Lung microvascular endothelial cell (primary cell): ENCODE measurements around the gene UMODL1. TPM values are rescaled to one million over a fixed set of nuclear protein-coding genes. Genes with fewer than 3 reads are reported as not detected.
"Not testable (repeated sequence)": the region's sequence is repeated elsewhere in the genome, so short reads cannot be mapped to it uniquely, and the experiment has no call there.

Source experiments
- DNase-seq, 2 donors: peaks; one replicate each; pipeline versions ENCODE4 v3.0.0 to v3.0.0-alpha.2; 2010; ENCODE audit warnings: low read depth in 2 of 2
- total RNA-seq: library from RNA; depleted of rRNA; stranded (reverse); fragments of >200 nt; gene quantifications from 2 replicates; pipeline ENCODE4 v1.2.1, GENCODE V29; 2014

The UMODL1 gene
- total RNA-seq, 1 donor from 2014 or later: not detected

- peak in 1 of 2 donors; percentile 12 for DNase-seq
Observed at GRCh38 chr21:42162831-42163510, 91.9 kb downstream of the UMODL1 start.

DNA sequence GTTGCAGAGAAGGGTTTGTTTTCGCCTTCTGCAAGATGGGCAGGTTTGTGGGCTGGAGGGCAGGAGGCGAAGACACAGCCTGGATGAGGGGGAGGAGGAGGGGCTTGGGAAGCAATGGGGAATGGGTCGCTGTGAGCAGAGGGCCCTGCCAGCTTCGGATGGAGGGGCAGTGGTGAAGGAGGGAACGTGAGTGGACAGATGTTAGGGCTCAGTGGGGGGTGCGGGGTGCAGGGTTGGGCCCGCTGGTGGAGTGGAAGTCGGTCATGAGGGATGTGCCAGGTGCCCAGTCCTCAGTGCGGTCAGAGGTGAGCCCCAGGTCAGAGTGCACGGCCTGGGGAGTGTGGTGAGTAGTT, 92.4 kb downstream of the UMODL1 start:
- DNase-seq: no peak

DNA sequence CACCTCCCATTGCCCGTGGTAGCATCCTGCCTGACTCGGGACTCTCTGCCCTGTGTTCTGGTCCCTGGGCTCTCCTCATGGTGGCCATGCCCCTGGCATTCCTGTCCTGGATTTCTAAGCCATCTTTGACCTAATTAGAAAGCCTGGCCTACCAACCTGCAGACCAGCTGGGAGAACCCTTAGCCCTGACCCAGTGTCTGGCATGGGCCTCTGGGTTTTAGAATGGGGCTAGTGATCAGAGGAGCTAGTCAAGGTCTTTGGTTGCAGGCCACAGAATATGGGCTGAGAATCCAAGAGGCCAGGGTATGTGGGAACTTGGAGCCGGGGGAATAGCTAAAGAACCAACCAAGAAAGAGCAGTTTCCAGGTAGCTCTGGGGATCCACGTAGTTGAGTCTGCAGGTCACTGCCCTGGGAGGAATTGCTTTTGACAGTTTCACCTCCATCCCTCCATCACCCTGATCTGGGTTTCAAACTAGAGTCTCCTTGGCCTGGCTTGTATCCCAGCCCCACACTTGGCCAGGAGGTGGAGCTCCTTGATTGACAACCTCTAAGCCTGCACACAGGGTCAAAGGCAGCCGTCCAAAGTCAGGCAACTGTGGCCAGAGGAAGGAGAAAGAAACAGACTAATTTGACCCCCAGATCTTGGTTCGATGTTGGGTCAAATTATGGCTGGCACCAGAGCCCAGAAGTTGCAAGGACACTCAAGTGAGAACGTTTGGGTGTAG, 93.1 kb downstream of the UMODL1 start:
- DNase-seq: peak; percentile 63 to 75

DNA sequence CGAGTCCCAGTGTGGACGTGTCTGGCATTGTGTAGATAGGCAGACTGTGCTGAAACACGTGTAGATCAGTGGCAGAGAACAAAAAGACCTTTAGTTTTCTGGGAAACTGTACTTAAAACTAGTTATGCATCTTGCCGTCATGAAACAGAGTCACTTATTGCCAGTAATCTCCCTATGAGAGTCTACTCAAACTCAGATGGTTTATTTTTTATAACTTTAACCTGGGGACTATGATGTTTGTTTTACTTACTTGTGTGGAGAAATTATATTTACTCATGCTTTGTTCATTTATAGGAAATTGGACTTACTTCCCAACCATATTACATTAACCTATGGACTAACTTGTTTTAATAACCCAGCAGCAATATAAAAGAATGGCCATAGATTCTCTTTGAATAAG, 93.7 kb downstream of the UMODL1 start:
- DNase-seq: no peak

- no peak for DNase-seq
Observed at GRCh38 chr21:42165901-42166300, 94.8 kb downstream of the UMODL1 start.

DNA sequence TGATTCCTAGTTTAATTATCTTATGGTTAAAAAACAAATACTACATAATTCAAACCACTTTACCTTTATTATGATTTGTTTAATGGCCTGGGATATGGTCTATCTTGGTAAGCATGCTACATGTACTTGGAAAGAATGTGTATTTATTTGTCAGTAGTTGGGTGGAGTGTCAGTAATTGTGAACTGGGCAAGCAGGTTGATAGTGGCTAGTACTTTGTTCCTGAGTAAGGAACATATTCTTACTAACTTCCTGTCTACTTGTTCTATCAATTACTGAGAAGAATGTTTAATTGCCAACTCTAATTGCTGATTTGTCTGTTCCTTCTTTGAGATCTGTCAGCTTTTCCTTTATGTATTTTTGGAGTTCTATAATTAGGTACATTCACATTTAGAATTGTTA, 98.6 kb downstream of the UMODL1 start:
- no peak for DNase-seq

GRCh38 chr21:42171091-42172053, 100.3 kb downstream of the UMODL1 start:
- DNase-seq: peak; percentile 8 to 94

GRCh38 chr21:42172596-42173483, 101.7 kb downstream of the UMODL1 start:
- DNase-seq: no peak

DNA sequence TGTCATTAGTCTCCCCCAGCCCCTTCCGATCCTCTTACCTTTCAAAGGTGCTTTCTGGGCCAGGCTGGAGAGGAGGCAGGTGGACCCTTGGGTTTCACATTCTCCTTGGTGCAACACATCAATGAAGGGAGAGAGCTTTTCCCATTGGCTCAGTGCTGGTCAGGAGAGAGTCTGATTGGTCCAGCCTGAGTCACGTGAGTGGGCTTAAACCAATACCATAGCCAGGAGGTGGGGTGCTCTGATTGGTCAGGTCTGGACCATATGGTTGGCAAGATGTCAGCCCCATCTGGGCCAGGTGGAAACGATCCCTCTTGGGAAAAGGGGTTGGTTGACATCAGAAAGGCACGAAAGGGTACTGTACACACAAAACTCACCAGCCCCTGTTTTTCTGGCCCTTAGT, 103.1 kb downstream of the UMODL1 start:
- no peak for DNase-seq

GRCh38 chr21:42175110-42175710, 104.1 kb downstream of the UMODL1 start:
- DNase-seq: no peak

GRCh38 chr21:42176859-42177258, 105.7 kb downstream of the UMODL1 start:
- DNase-seq: no peak

GRCh38 chr21:42179316-42179715, 108.2 kb downstream of the UMODL1 start:
- DNase-seq: no peak

DNA sequence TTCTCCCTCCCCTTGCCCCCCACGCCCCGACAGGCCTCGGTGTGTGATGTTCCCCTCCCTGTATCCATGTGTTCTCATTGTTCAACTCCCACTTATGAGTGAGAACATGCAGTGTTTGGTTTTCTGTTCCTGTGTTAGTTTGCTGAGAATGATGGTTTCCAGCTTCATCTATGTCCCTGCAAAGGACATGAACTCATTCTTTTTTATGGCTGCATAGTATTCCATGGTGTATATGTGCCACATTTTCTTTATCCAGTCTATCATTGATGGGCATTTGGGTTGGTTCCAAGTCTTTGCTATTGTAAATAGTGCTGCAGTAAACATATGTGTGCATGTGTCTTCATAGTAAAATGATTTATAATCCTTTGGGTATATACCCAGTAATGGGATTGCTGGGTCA, 108.9 kb downstream of the UMODL1 start:
- DNase-seq: not testable (repeated sequence)

DNA sequence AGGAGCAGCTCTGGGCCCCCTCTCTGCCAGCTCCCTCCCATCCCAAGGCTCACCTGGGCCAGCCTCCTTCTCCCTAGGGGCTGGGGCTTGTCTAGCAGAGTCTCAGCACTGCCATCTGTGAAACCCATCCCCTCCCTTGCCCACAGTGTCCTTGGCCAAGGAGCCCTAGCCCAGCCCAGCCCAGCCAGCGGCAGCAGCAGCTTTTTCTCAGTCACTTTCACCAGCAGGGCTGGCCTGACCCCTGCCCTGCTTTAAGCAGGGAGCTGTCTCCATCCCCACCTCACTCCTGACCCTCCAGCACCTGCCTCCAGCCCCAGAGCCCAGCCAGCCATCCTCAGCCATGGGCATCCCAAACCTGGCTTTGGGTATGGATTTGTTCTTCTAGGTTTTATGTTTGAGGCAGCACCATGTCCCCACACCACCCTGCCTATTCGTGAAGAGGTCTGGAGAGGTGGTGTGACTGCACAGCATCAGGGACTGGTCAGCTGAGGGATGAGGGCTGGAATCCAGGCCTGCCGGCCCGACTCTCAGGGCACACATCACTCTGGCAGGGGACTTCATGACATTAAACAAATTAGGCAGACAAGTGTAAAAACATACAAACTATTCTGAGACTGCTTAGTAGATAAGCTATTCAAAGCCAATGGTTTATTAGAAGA, 111.7 kb downstream of the UMODL1 start:
- DNase-seq: no peak

DNA sequence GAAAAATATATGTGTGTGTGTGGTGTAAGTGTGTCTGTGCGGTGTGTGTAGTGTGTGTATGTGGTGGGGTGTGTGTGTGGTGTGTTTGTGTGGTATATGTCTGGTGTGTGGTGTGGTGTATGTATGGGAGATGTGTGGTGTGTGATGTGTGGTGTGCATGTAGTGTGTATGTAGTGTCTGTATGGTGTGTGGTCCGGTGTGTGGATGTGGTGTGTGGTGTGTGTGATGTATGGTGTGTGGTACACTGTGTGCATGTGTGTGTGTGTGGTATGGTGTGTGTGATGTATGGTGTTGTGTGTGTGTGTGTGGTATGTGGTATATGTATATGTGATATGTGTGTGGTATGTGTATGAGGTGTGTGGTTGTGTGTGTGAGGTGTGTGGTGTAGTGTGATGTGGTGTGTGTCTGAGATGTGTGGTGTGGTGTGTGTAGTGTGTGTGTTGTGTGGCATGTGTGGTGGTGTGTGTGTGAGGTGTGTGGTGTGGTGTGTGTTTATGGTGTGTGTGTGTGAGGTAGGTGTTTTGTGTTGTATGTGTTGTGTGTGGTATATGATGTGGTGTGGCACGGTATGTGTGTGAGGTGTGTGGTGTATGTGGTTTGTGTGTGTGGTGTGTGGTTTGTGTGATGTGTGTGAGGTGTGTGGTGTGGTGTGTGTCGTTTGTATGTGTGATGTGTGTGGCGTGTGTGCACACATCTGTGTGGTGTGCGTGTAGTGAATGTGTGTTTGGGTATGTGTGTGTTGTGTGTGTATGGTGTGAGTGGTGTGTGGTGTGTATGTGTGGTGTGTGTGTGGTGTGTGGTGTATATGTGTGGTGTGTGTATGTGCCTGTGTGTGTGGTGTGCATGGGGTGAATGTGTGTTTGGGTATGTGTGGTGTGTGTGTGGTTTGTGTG, 112.5 kb downstream of the UMODL1 start:
- DNase-seq: no peak

DNA sequence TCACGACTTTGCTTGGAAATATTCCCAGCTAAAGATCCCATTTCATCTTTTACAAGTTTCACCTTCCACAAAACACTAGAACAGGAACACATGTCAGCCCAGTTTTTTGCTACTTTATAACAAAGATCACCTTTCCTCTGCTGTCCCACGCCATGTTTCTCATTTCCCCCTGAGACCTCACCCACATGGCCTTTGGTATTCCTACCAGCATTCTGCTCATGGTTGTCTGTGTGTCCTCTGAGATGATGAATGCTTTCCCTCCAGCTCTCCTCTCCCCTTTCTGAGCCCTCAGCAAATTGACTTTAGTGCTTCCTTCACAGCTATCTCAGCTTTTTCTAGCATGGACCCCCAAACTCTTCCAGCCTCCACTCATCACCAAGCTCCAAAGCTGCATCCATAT, 115.5 kb downstream of the UMODL1 start:
- DNase-seq: no peak

DNA sequence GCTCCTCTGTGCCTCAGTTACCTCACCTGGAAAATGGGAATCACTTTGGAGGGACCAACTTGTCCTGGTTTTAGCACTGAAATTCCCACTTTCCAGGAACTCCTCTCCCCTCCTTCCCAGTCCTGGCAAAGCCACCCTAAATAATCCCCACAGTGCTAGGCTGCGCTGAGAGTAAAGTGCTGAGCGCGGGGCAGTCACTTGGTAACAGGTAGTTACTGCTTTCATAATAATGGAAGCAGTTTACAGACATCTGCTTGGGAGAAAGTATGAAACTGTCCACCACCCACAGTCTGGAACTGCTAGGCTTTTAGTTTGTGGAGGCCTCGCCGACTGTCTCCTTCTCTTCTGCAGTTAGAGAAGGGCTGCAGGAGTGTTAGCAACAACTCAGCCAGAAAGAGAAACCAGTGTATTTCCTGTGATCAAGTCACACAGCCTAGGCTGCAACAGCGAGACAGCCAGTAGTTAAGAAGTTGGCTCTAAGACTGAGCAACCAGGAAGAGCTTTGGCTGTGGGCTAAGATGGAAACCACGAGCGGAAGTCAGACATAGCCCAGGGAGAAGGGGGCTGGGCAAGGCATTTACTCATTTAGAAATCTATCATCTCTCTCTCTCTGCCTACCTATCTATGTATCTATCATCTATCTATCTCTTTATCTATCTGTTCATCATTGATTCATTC, 117.0 kb downstream of the UMODL1 start:
- peak in 1 of 2 donors; percentile 68 for DNase-seq

DNA sequence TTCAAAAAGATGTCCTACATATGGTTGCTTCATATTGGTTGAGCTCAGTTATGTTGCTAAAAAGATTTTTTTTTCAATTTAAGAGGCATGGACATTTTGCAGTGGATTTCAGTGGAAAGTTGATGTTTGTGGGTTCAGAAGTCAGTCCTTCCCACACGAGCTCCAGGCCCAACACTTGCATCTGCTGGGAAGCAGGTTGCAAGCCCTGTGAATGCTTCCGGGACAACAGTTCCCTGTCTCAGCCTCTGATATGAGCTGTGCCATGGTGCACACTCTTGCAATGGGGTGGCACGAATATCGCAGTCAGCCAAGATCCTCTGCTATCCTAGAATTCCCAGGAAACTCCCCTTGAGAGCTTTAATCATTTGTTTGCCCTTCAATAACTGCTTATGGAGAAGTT, 117.5 kb downstream of the UMODL1 start:
- no peak for DNase-seq

DNA sequence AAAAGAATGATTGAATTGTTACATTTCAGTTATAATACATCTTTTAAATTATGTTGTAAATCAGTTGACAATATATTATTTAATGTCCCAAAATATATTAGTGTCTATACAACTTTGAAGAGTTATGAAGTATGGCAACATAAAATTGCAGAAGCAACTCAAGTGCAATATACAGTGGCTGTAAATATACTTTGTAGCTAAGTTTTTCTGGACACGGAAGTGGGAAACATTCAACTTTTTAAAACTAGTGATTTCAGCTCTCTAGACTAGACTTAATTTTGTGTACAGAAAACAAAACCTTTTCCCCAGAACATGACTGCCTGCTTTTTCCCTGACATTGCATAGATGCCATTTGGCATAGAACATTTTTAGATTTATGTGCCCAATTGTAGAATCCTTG, 118.3 kb downstream of the UMODL1 start:
- no peak for DNase-seq
